ENCODE measurements around the gene LHX3.

Gene LHX3

GRCh38 chr9:136242918-136243525, 38.1 kb upstream of the LHX3 start:
- DNase-seq (ENCODE audit: low read depth, low spot score), result no peak
- H3K4me3 ChIP-seq (ENCODE audit: low read depth, low read length), result no peak overlapping the region
- POLR2A ChIA-PET, result no interaction called here
- TF ChIP-seq, protein P1, sequence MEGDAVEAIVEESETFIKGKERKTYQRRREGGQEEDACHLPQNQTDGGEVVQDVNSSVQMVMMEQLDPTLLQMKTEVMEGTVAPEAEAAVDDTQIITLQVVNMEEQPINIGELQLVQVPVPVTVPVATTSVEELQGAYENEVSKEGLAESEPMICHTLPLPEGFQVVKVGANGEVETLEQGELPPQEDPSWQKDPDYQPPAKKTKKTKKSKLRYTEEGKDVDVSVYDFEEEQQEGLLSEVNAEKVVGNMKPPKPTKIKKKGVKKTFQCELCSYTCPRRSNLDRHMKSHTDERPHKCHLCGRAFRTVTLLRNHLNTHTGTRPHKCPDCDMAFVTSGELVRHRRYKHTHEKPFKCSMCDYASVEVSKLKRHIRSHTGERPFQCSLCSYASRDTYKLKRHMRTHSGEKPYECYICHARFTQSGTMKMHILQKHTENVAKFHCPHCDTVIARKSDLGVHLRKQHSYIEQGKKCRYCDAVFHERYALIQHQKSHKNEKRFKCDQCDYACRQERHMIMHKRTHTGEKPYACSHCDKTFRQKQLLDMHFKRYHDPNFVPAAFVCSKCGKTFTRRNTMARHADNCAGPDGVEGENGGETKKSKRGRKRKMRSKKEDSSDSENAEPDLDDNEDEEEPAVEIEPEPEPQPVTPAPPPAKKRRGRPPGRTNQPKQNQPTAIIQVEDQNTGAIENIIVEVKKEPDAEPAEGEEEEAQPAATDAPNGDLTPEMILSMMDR (IDR thresholded peaks at IDR 0.05; ENCODE audit: insufficient read depth, low read length, missing control alignments), result no peak
- CTCF ChIA-PET, result interaction anchor here (0.7 to 1.7 kb wide), 4 partner anchors 13 to 74 kb away, joined by 3 to 13 read pairs (median 4); no protein-coding TSS in a partner anchor

GRCh38 chr9:136242248-136242647, 37.3 kb upstream of the LHX3 start:
- CTCF ChIA-PET, result interaction anchor here (0.7 to 1.2 kb wide), 3 partner anchors 12 to 73 kb away, joined by 3 to 4 read pairs (median 3); no protein-coding TSS in a partner anchor
- H3K4me3 ChIP-seq (ENCODE audit: low read depth, low read length), result no peak overlapping the region

GRCh38 chr9:136241542-136241941, 36.6 kb upstream of the LHX3 start:
- DNase-seq (ENCODE audit: low read depth, low spot score), result no peak
- TF ChIP-seq, protein P1 (IDR thresholded peaks at IDR 0.05; ENCODE audit: insufficient read depth, low read length, missing control alignments), result no peak
- POLR2A ChIA-PET, result no interaction called here
- CTCF ChIA-PET, result interaction anchor here (1.2 kb wide), 1 partner anchor 73 kb away, joined by 3 read pairs; no protein-coding TSS in a partner anchor
- H3K4me3 ChIP-seq (ENCODE audit: low read depth, low read length), result no peak overlapping the region

More at GRCh38 chr9:136242248-136242647, 37.3 kb upstream of the LHX3 start:
- DNase-seq (ENCODE audit: low read depth, low spot score), result no peak
- TF ChIP-seq, protein P1 (IDR thresholded peaks at IDR 0.05; ENCODE audit: insufficient read depth, low read length, missing control alignments), result no peak
- POLR2A ChIA-PET, result no interaction called here

DNA sequence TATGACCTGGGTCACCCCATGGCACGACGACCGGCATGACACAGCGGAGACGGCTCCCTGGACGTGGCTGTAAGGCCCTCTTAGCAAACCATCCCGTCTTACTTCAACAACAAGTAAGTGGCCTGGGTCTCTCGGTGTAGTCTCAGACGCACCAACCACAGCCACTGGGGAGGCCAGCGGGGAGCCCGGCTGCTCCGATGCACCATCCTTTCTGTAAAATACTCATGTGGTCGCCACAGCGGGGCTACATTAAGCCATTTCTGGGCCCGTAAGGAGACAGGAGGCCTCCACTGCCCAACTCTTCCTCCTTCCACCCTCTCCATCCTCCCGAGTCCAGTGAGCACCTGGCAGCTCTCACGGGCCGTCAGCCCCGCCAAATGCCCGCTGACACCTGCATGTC, 36.0 kb upstream of the LHX3 start:
- POLR2A ChIA-PET, result no interaction called here
- TF ChIP-seq, protein P1 (IDR thresholded peaks at IDR 0.05; ENCODE audit: insufficient read depth, low read length, missing control alignments), result no peak
- DNase-seq (ENCODE audit: low read depth, low spot score), result no peak
- CTCF ChIA-PET, result interaction anchor here (1.3 kb wide), 1 partner anchor 12 kb away, joined by 5 read pairs; no protein-coding TSS in a partner anchor
- H3K4me3 ChIP-seq (ENCODE audit: low read depth, low read length), result no peak overlapping the region

DNA sequence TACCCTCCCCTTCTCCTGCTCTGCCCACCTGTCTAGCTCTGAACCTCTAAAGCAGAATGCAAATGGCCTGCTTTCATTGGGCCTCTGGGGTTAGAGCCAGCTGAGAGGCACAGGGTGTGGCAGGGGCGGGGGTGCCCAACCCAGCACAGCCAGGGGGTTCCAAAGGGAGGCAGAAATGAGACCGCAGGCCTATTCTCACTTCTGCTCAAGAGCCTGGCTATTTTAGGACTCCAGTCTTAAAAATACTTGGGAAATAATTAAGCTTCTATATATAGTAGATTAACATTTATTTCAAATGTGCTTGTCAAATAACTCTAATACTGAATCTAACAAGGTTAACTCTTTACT, 35.0 kb upstream of the LHX3 start:
- no peak for DNase-seq (ENCODE audit: low read depth, low spot score)
- TF ChIP-seq, protein P1 (IDR thresholded peaks at IDR 0.05; ENCODE audit: insufficient read depth, low read length, missing control alignments), result no peak
- ChIA-PET CTCF (interaction anchor here (1.3 to 1.4 kb wide), 2 partner anchors 11 to 14 kb away, joined by 5 to 17 read pairs; no protein-coding TSS in a partner anchor), POLR2A (no interaction called here)
- no peak overlapping the region for H3K4me3 ChIP-seq (ENCODE audit: low read depth, low read length)

DNA sequence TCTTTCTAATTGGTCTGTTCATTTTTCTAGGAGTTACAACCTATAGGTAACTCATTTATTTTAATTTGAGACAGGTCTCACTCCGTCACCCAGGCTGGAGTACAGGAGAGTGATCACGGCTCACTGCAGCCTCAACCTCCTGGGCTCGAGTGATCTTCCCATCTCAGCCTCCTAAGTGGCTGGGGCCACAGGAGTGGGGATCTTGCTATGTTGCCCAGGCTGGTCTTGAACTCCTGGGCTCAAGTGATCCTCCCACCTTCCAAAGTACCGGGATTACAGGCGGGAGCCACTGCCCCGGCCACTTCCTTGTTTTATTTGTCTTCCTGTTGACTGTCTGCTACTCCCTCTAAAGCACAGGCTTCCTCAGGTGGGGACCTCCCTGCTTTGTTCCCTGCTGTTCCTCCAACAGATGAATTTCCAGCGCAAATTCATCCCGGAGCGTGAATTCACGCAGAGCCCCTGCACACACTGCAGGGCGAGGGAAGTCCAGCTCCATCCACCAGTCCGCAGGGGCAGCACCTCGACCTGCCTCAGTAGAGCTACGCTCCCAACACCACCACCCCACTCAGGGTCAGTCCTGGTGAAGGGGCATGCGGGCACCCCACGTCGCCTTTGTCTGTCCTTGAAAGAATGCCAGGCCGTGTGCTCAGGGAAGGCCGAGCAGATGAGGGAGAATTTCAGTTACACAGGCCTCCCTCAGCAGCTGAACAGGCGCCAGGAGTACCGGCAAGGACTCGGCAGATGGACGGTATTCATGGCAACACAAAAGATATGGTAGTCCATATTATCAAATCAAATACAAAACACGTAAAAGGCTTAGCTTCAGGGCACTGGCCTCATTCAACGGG, 34.4 kb upstream of the LHX3 start:
- POLR2A ChIA-PET, result no interaction called here
- H3K4me3 ChIP-seq (ENCODE audit: low read depth, low read length), result no peak overlapping the region
- TF ChIP-seq, protein P1 (IDR thresholded peaks at IDR 0.05; ENCODE audit: insufficient read depth, low read length, missing control alignments), result no peak
- CTCF ChIA-PET, result interaction anchor here (1.3 to 1.4 kb wide), 2 partner anchors 11 to 13 kb away, joined by 5 to 17 read pairs; no protein-coding TSS in a partner anchor
- no peak for DNase-seq (ENCODE audit: low read depth, low spot score)
